Stomach (tissue), 9 donors: Measurements from ENCODE around the gene TULP1. TPM values are rescaled to one million over a fixed set of nuclear protein-coding genes. Genes with fewer than 3 reads are reported as not detected.

ENCODE experiments used
- DNase-seq, 2 donors: peaks; one replicate each; pipeline versions ENCODE4 v3.0.0 to v3.0.0-alpha.2; 2013 to 2019
- H3K27ac ChIP-seq, 5 donors: fragments of 200-600 bp in 4 of 5; sonication (generic) in 4 of 5; one replicate each; pipeline ENCODE4 v1.5.1; 2013 to 2019; ENCODE audit warnings: mild to moderate bottlenecking in 1 of 5, moderate library complexity in 1 of 5
- H3K27me3 ChIP-seq, 3 donors: fragments of 200-600 bp; sonication (generic); one replicate each; pipeline ENCODE4 v1.5.1; 2017 to 2019; ENCODE audit warnings: mixed run types in 1 of 3
- H3K36me3 ChIP-seq, 4 donors: fragments of 200-600 bp; sonication (generic); 1 replicate in 3 of 4; 2 replicates in 1 of 4; pipeline ENCODE4 v1.5.1; 2016 to 2019
- H3K4me1 ChIP-seq, 4 donors: fragments of 200-600 bp; sonication (generic); one replicate each; pipeline ENCODE4 v1.5.1; 2016 to 2019
- H3K4me3 ChIP-seq, 4 donors: fragments of 200-600 bp; sonication (generic) in 3 of 4; one replicate each; pipeline ENCODE4 v1.5.1; 2016 to 2019; ENCODE audit warnings: mild to moderate bottlenecking in 1 of 4
- H3K9me3 ChIP-seq, 4 donors: fragments of 200-600 bp; sonication (generic); one replicate each; pipeline ENCODE4 v1.5.1; 2016 to 2019
- EP300 ChIP-seq: sonication (generic); formaldehyde crosslinking; IDR thresholded peaks from one replicate; pipeline ENCODE4 v1.6.1; 2017; ENCODE audit warnings: antibody characterized with exemption
- POLR2A ChIP-seq, 4 donors: fragments of 450-650 bp; IDR thresholded peaks; one replicate each; pipeline ENCODE4 v1.6.1; 2016; ENCODE audit warnings: antibody characterized with exemption in 4 of 4, control low read depth in 2 of 4, mild to moderate bottlenecking in 1 of 4, moderate library complexity in 1 of 4
- POLR2AphosphoS5 ChIP-seq, 3 donors: sonication (generic); formaldehyde crosslinking; IDR thresholded peaks; one replicate each; pipeline ENCODE4 v1.6.1; 2016; ENCODE audit warnings: antibody characterized with exemption in 3 of 3
- WGBS, 5 donors: extraction: QIAGEN DNeasy Blood & Tissue Kit in 3 of 5; methylation state at CpG; one replicate each; pipeline versions ENCODE4 v1.1.5 to v1.1.7; 2013 to 2018; 5-methylcytosine and 5-hydroxymethylcytosine counted together
- intact Hi-C: fragments of 100-400 bp; cut with DNase I; formaldehyde crosslinking; loops from one replicate; pipeline ENCODE4 v1.15.1; 2023; ENCODE audit warnings: low total_unique reads
- polyA plus RNA-seq, 3 donors: library from polyadenylated mRNA; stranded (reverse); fragments of 200-250 nt; gene quantifications; one replicate each; pipeline ENCODE4 v1.2.3, GENCODE V29; 2013
- total RNA-seq, 5 donors: library from RNA; depleted of rRNA; stranded (reverse); fragments of >200 nt; gene quantifications; one replicate each; pipeline versions ENCODE4 v1.1.0 to v1.2.3, GENCODE V29; 2014 to 2016
- TF ChIP-seq, protein P1 (sequence below), 7 experiments: fragments of 450-650 bp in 4 of 7; fragments of 200-600 bp in 3 of 7; sonication (generic) in 3 of 7; IDR thresholded peaks; one replicate each; pipeline ENCODE4 v1.5.1; 2016 to 2019; ENCODE audit warnings: antibody characterized with exemption in 7 of 7, control low read depth in 2 of 7, mild to moderate bottlenecking in 1 of 7
- donor health status: healthy with polysubstance abuse.
- donor health status: Bipolar disorder and iron deficiency.
- donor health status: healthy.

The TULP1 gene
- total and polyA plus RNA-seq, 8 donors, result 0.05 TPM; not detected in 7

DNA sequence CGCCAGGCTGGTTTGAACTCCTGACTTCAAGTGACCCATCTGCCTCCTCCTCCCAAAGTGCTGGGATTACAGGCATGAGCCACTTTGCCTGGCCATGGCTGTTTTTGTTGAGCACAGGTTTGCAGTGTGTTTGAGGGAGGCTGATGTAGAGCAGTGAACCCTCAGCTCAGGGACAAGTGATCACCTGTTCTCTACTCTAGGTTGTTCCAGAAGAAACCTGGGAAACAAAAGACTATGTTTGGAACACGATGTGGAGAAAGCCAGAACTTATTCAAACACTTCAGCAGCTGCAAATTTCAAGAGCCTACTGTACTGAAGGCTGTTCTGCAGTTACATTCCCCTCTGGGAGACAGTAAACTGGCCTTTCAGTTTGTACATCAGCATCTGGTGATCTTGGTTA, 4.7 kb downstream of the TULP1 start:
- no peak for TF ChIP-seq POLR2AphosphoS5 (IDR thresholded peaks at IDR 0.05)
- TF ChIP-seq EP300, result no peak
- TF ChIP-seq, protein P1, sequence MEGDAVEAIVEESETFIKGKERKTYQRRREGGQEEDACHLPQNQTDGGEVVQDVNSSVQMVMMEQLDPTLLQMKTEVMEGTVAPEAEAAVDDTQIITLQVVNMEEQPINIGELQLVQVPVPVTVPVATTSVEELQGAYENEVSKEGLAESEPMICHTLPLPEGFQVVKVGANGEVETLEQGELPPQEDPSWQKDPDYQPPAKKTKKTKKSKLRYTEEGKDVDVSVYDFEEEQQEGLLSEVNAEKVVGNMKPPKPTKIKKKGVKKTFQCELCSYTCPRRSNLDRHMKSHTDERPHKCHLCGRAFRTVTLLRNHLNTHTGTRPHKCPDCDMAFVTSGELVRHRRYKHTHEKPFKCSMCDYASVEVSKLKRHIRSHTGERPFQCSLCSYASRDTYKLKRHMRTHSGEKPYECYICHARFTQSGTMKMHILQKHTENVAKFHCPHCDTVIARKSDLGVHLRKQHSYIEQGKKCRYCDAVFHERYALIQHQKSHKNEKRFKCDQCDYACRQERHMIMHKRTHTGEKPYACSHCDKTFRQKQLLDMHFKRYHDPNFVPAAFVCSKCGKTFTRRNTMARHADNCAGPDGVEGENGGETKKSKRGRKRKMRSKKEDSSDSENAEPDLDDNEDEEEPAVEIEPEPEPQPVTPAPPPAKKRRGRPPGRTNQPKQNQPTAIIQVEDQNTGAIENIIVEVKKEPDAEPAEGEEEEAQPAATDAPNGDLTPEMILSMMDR (IDR thresholded peaks at IDR 0.05), result no peak
- TF ChIP-seq POLR2A (IDR thresholded peaks at IDR 0.05), result no peak
- Histone ChIP-seq H3K4me3 (no peak overlapping the region), H3K9me3 (no peaks in the 10 kb centered on the region), H3K36me3 (no peaks in the 10 kb centered on the region), H3K27me3 (peaks cover 0 to 86% (median 30%) of the 10 kb centered on the region in 3 donors), H3K4me1 (peaks cover 0 to 14% (median 10%) of the 10 kb centered on the region in 4 donors), H3K27ac (no peak overlapping the region)
- intact Hi-C loops, result no loop called here
- no peak for DNase-seq
- WGBS, 5 donors, result 60 to 73% (median 67%) methylated on average over 2 of the region's 2 CpGs

DNA sequence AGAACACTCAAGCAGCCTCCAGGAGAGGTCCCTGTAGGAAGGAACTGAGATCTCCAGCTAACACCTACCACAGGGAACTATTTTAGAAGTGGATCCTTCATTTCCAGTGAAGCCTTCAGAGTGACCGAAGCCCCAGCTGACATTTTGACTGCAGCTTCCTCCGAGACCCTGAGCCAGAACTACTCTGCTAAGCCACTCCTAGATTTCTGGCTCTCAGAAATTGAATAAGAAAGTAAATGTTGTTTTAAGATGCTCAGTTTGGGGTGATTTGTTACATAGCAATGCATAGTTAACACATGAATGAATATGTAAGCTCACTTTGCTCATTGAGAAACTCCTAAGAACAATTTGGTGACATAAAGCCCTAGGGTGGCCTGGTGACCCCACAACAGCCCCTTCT, 5.5 kb downstream of the TULP1 start:
- Histone ChIP-seq H3K27me3 (peaks cover 0 to 86% (median 24%) of the 10 kb centered on the region in 3 donors), H3K9me3 (no peaks in the 10 kb centered on the region), H3K4me3 (no peak overlapping the region), H3K4me1 (peaks cover 0 to 13% (median 10%) of the 10 kb centered on the region in 4 donors), H3K36me3 (no peaks in the 10 kb centered on the region), H3K27ac (no peak overlapping the region)
- intact Hi-C loops, result no loop called here
- 92 to 96% (median 93%) methylated on average over 2 of the region's 2 CpGs for WGBS, 5 donors
- TF ChIP-seq EP300, result no peak
- TF ChIP-seq, protein P1 (IDR thresholded peaks at IDR 0.05), result no peak
- no peak for TF ChIP-seq POLR2A (IDR thresholded peaks at IDR 0.05)
- no peak for TF ChIP-seq POLR2AphosphoS5 (IDR thresholded peaks at IDR 0.05)
- DNase-seq, result no peak

DNA sequence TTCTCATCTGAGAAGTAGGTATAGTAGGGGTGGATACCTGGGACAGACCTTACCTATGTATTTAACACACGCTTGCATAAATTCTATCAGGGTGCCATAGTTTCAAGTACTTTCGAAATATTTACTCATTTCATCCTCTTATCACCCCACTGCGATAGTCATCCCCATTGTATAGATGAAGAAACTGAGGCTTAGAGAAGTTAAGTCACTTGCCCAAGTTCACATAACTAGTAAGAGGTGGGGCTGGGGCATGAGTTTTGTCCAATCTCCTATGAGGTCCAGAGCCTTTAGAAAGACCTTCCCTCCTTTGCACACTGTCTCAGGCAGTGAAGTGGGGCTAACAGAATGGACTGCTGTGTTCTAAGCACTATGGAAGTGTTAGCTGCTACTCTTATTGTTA, 6.2 kb downstream of the TULP1 start:
- TF ChIP-seq, protein P1 (IDR thresholded peaks at IDR 0.05), result no peak
- TF ChIP-seq EP300 (no peak), POLR2A (IDR thresholded peaks at IDR 0.05) (no peak), POLR2AphosphoS5 (IDR thresholded peaks at IDR 0.05) (no peak)
- WGBS, 5 donors, result 89 to 92% (median 91%) methylated on average over 3 of the region's 3 CpGs
- peaks cover 0 to 6% (median 3%) of the 10 kb centered on the region in 4 donors for H3K4me1 ChIP-seq
- no peak overlapping the region for H3K4me3 ChIP-seq
- H3K27me3 ChIP-seq, result peaks cover 0 to 79% (median 17%) of the 10 kb centered on the region in 3 donors
- H3K9me3 ChIP-seq, result no peaks in the 10 kb centered on the region
- no peak for DNase-seq
- no peak overlapping the region for H3K27ac ChIP-seq
- H3K36me3 ChIP-seq, result no peaks in the 10 kb centered on the region
- intact Hi-C loops, result no loop called here

DNA sequence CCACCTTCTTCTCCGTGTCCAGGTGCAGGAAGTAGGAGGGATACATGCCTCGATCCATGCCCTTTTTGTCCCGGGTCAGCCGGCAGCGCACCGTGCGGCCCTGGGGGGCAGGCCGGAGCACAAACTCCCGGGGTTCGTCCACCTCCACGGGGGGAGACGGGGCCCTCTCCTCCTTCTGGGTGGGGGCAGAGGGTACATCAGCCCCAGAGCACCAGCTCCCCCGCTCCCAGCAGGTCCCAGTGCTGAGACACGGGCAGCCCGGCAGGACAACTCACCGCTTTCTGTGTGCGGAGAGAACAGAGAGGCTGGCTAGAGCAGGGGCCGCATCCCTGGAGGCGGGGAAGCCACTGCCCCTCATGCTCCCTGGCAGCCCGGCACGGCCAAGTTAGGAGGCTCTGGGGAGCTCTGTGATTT, 6.7 kb downstream of the TULP1 start:
- no peaks in the 10 kb centered on the region for H3K36me3 ChIP-seq
- H3K9me3 ChIP-seq, result no peaks in the 10 kb centered on the region
- DNase-seq, result no peak
- WGBS, 5 donors, result 22 to 49% (median 31%) methylated on average over 7 to 21 of the region's 21 CpGs
- H3K4me1 ChIP-seq, result peaks cover 0 to 1% (median 0%) of the 10 kb centered on the region in 4 donors
- no peak overlapping the region for H3K4me3 ChIP-seq
- no peak overlapping the region for H3K27ac ChIP-seq
- peaks cover 0 to 74% (median 12%) of the 10 kb centered on the region in 3 donors for H3K27me3 ChIP-seq
- intact Hi-C loops, result no loop called here
- TF ChIP-seq EP300 (no peak), POLR2AphosphoS5 (IDR thresholded peaks at IDR 0.05) (no peak), POLR2A (IDR thresholded peaks at IDR 0.05) (no peak)
- TF ChIP-seq, protein P1 (IDR thresholded peaks at IDR 0.05), result no peak
